GM12801 (cell line): ENCODE measurements around the gene UBR3.

Experiments
- CTCF ChIP-seq: IDR thresholded peaks from one replicate; pipeline ENCODE4 v1.5.1; 2011; ENCODE audit warnings: control low read depth; ENCODE audit not compliant: insufficient read length; ENCODE audit errors: extremely low read depth

UBR3 gene

GRCh38 chr2:170122883-170123547 is 295.8 kb downstream of the UBR3 start:
- no peak for TF ChIP-seq CTCF

GRCh38 chr2:170123593-170123992 is 296.3 kb downstream of the UBR3 start:
- TF ChIP-seq CTCF = no peak
